Stimulated activated CD8-positive, alpha-beta memory T cell treated with anti-CD3 and anti-CD28 coated beads, Interleukin-12 subunit alpha, Interleukin-12 subunit beta, amount 100 ng/mL, for 1 hour (primary cell): ENCODE measurements around the gene PKP4.

Experiments
- DNase-seq: peaks from one replicate; pipeline ENCODE4 v3.0.0-alpha.2; 2020; ENCODE audit warnings: low read depth

Gene PKP4

GRCh38 chr2:158546412-158547144 is 89.8 kb downstream of the PKP4 start:
- no peak for DNase-seq

- no peak for DNase-seq
These were observed 96.5 kb downstream of the PKP4 start for GRCh38 chr2:158553257-158553656.

GRCh38 chr2:158554996-158555395 is 98.2 kb downstream of the PKP4 start:
- DNase-seq, result no peak

GRCh38 chr2:158556124-158556523 is 99.4 kb downstream of the PKP4 start:
- no peak for DNase-seq

- no peak for DNase-seq
These were observed 101.0 kb downstream of the PKP4 start for GRCh38 chr2:158557752-158558151.

- no peak for DNase-seq
These were observed 102.5 kb downstream of the PKP4 start for GRCh38 chr2:158559252-158559651.

GRCh38 chr2:158560259-158560658 is 103.5 kb downstream of the PKP4 start:
- no peak for DNase-seq

- no peak for DNase-seq
These were observed 104.3 kb downstream of the PKP4 start for GRCh38 chr2:158561054-158561453.

- DNase-seq, result no peak
These were observed 110.5 kb downstream of the PKP4 start for GRCh38 chr2:158567208-158567607.

- DNase-seq, result no peak
These were observed 112.5 kb downstream of the PKP4 start for GRCh38 chr2:158569284-158569683.

GRCh38 chr2:158570869-158571268 is 114.1 kb downstream of the PKP4 start:
- DNase-seq, result no peak

- no peak for DNase-seq
These were observed 117.0 kb downstream of the PKP4 start for GRCh38 chr2:158573739-158574138.

GRCh38 chr2:158575051-158575635 is 118.4 kb downstream of the PKP4 start:
- DNase-seq, result no peak

- no peak for DNase-seq
These were observed 120.4 kb downstream of the PKP4 start for GRCh38 chr2:158577141-158577540.

GRCh38 chr2:158578703-158579330 is 122.1 kb downstream of the PKP4 start:
- no peak for DNase-seq

- no peak for DNase-seq
These were observed 123.2 kb downstream of the PKP4 start for GRCh38 chr2:158579928-158580327.

- DNase-seq, result no peak
These were observed 124.0 kb downstream of the PKP4 start for GRCh38 chr2:158580760-158581159.

GRCh38 chr2:158582670-158583069 is 125.9 kb downstream of the PKP4 start:
- DNase-seq, result no peak

GRCh38 chr2:158583923-158584322 is 127.2 kb downstream of the PKP4 start:
- no peak for DNase-seq

- DNase-seq, result no peak
These were observed 129.7 kb downstream of the PKP4 start for GRCh38 chr2:158586491-158586890.

GRCh38 chr2:158589303-158589702 is 132.6 kb downstream of the PKP4 start:
- no peak for DNase-seq

GRCh38 chr2:158598862-158599517 is 142.2 kb downstream of the PKP4 start:
- DNase-seq, result no peak

- no peak for DNase-seq
These were observed 142.9 kb downstream of the PKP4 start for GRCh38 chr2:158599609-158600008.
